ENCODE measurements around the gene MIOS. TPM values are rescaled to one million over a fixed set of nuclear protein-coding genes. Genes with fewer than 3 reads are reported as not detected.
A peak's percentile ranks its signal among the peaks of the same experiment; 100 is the strongest.
"Not testable (repeated sequence)": the region's sequence is repeated elsewhere in the genome, so short reads cannot be mapped to it uniquely, and the experiment has no call there.

The MIOS gene
- total RNA-seq, 1 donor from 2014 or later = 18.0 TPM

DNA sequence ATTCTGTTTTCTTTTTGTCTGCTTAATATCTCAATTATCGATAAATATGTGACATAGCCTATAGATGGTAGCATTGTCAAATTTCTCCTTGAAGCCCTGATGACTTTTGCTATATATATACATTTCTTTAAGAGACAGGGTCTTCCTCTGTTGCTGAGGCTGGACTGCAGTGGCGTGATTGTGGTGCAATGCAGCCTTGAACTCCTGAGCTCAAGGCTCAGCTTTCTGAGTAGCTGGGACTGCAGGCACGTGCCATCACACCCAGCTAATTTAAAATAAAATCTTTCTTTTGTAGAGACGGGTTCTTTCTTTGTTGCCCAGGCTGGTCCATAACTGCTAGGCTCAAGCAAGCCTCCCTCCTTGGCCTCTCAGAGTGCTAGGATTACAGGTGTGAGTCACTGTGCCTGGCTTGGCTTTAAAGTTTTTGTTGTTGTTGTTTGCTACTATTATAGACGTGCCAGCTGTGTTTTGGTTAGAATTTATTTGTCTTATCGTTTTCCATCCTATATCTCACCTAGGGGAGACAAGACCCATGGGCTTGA is 80.9 kb downstream of the MIOS start:
- DNase-seq (ENCODE audit: low read depth in 2 of 2) = no peak

DNA sequence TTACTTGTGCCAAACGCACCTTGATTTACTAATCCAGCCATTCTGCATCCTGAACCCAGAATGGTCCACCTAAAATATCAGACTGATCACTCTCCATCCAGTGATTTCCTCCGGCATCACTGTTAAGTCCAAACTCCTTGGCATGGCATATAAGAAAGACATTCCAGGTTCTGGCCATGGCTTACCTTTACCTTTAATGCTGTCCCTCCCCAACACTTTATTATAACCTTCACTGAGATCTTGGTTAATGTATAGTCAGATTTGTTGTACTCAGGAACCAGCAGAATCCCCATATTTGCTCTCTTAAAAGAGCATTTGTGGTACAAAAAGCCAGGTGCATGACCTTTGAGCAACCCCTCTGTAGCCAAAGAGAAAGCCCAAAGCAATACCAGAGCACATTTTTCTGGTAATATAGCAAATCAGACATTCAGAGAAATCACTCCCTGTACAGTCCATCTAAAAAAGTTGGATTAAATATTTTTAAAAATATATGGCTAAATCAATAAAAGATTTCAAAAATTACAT is 84.1 kb downstream of the MIOS start:
- DNase-seq (ENCODE audit: low read depth in 2 of 2) = no peak

DNA sequence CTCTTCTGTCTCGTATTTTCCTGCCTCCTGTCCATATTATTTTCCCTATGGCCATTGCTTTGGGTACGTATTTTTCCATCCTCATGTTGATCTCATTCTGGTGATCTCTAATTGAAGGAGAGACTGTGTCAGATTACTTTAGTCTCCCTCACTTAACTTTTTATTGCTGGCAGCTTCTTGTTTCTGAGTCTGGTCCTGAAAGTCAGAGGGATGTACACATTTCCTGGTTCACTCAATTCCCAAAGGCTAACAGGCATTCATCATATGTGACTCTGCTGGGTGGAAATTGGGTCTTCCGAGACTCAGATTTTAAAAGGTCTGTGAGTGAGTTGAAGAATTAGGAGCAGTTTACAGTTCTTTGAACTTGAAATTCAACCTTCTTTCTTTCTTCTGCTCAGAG is 84.8 kb downstream of the MIOS start:
- no peak for DNase-seq (ENCODE audit: low read depth in 2 of 2)

DNA sequence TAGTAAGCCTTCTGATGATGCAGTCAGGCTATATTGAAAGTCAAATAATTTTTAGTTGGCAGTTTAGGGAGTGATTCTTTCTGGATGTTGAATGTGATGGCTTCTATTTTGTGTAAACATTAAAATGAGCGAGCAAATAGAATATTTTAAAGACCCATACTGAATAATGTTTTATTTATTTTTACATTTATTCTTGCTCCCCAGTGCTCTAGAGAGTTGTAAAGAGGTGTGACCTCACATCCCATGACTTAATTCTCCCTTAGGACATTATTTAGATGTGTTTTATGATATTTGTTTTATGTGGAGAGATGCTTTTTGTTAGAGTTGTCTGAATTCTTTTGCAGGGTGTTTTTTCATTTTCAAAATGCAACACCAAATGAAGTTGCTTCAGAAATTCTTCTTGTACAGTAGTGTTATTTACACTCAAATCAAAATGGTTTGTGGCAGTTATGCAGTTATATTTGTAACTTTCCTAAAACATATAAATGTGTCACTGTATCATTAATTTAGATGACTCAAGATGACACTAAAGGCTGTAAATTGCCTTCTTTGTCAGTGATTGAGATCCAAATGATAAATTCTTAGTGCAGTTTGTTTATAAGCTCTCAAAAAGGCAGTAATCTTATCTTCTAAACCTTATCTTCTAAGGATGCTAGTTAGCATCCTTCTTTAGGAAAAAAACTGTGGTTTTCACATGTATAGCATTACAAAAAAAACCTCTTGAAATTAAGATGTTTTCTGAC is 86.3 kb downstream of the MIOS start:
- no peak for DNase-seq (ENCODE audit: low read depth in 2 of 2)

DNA sequence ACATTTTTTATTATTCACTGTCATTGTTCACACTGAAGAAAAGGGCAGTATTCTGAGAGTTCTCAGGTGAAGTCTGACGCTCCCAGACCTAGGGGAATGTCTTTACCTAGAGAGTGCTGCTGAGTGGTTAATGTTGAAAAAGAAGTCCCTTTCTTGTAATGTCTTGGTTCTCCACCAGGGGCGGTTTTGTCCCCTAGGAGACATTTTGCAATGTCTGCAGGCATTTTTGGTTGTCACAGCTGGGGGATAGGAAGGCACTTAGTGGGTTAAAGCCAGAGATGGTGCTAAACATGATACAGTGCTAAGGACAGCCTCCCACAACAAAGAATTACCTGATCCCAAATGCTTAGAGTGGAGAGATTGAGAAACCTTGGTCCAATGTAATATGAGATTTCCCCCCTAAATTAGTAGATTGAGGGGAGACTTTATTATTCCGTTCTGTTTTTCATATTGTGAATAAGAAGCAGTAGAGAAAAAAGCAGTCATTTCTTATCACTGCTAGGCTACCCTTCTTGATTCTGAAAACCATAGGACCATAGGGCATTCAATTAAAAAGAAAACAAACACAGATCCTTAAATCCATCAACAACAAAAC is 87.0 kb downstream of the MIOS start:
- DNase-seq (ENCODE audit: low read depth in 2 of 2) = peak in 1 of 2 donors; percentile 16

DNA sequence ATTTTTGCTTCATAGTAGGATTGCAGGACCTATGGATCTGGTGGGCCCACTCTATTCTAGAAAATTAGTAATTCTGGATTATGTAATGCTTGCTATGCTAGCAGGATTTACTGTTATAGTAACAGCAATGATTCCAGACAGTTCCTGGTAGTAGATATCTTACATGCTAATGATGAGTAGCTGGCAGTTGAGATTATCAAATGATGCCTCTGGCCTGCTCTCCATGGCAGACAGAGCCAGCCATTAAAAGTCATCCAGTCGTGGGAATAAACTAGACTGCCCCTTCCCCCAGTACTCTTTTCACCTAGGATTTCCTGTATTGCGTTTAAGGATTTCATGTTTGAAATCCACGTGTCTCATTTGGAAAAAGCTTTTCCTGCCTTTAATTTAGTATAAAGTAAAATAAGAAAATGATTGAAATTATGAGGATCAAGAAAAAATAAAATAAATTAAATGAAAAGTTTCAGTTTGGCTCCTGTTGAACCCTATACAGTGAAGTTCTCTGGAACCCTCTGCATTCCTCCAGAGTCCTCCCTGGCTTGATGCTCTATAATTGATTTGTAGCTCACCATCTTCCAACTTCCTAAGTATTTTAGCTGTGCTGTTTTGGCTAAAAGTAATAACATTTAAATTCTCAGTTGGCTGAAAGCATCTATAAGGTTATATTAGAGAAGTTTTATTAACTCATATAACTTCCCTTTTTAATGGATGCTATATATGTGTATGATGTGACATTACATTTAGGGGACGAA is 88.5 kb downstream of the MIOS start:
- DNase-seq (ENCODE audit: low read depth in 2 of 2) = peak; percentile 16 to 28

DNA sequence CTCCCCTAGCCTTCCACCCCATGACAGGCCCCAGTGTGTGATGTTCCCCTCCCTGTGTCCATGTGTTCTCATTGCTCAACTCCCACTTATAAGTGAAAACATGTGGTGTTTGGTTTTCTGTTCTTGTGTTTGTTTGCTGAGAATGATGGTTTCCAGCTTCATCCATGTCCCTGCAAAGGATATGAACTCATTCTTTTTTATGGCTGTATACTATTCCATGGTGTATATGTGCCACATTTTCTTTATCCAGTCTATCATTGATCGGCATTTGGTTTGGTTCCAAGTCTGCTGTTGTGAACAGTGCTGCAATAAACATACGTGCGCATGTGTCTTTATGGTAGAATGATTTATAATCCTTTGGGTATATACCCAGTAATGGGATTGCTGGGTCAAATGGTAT is 89.8 kb downstream of the MIOS start:
- DNase-seq (ENCODE audit: low read depth in 2 of 2) = not testable (repeated sequence)

Other genes starting within 250 kb of the MIOS start
- under 0.01 TPM in 1 of 2 replicates, not detected in the other for gene COL28A1, start 31.0 kb upstream of the MIOS start, total RNA-seq
- gene UMAD1, start 73.9 kb downstream of the MIOS start, total RNA-seq = 3.7 and 3.9 TPM in 2 replicates
- 8.5 and 22.5 TPM in 2 replicates for gene RPA3, start 151.7 kb downstream of the MIOS start, total RNA-seq

Data from dermis microvascular lymphatic vessel endothelial cell (primary cell).